CD4-positive, CD25-positive, alpha-beta regulatory T cell (primary cell): ENCODE data around the gene IQSEC1. TPM values are rescaled to one million over a fixed set of nuclear protein-coding genes. Genes with fewer than 3 reads are reported as not detected.

Experiments
- ATAC-seq, 2 donors: fragments of 150-1000 bp; cut with Tn5 transposase; one replicate each; pipeline ENCODE4 v1.10.0; 2021; ENCODE audit warnings: low read depth in 2 of 2, moderate number of reproducible peaks in 2 of 2, moderate library complexity in 1 of 2
- DNase-seq, 3 donors: peaks; one replicate each; pipeline versions ENCODE4 v3.0.0 to v3.0.0-alpha.2; 2012 to 2022; ENCODE audit warnings: mixed read lengths in 1 of 3
- H3K27ac ChIP-seq: one replicate; pipeline ENCODE4 v1.7.0; 2013; ENCODE audit warnings: mild to moderate bottlenecking, low read length; ENCODE audit not compliant: insufficient read depth, poor library complexity, severe bottlenecking
- H3K27me3 ChIP-seq: one replicate; pipeline ENCODE4 v1.7.0; 2013; ENCODE audit warnings: low read length; ENCODE audit not compliant: control insufficient read depth, insufficient read depth
- H3K36me3 ChIP-seq: one replicate; pipeline ENCODE4 v1.7.0; 2013; ENCODE audit warnings: mild to moderate bottlenecking, low read length, moderate library complexity; ENCODE audit not compliant: control insufficient read depth, insufficient read depth
- H3K4me1 ChIP-seq: 2 replicates; pipeline ENCODE4 v1.7.0; 2013; ENCODE audit warnings: mild to moderate bottlenecking, low read length; ENCODE audit not compliant: insufficient read depth, control insufficient read depth, poor library complexity, severe bottlenecking
- H3K4me3 ChIP-seq: one replicate; pipeline ENCODE4 v1.7.0; 2013; ENCODE audit warnings: low read depth, mild to moderate bottlenecking, low read length, moderate library complexity
- H3K9me3 ChIP-seq, 2 experiments: 1 replicate in 1 of 2; 2 replicates in 1 of 2; pipeline ENCODE4 v1.7.0; 2013; ENCODE audit warnings: low read length in 2 of 2, mild to moderate bottlenecking in 1 of 2, moderate library complexity in 1 of 2; ENCODE audit not compliant: control insufficient read depth in 2 of 2
- H3K27ac Mint-ChIP-seq, 3 donors: one replicate each; pipeline ENCODE4 v1.8.0; 2020 to 2022; ENCODE audit warnings: mild to moderate bottlenecking in 3 of 3, mixed read lengths in 3 of 3, moderate library complexity in 2 of 3
- H3K27me3 Mint-ChIP-seq: one replicate; pipeline ENCODE4 v1.8.0; 2022; ENCODE audit warnings: mild to moderate bottlenecking, mixed read lengths
- H3K36me3 Mint-ChIP-seq: one replicate; pipeline ENCODE4 v1.8.0; 2020; ENCODE audit warnings: mixed read lengths
- H3K4me1 Mint-ChIP-seq, 4 donors: one replicate each; pipeline ENCODE4 v1.8.0; 2020 to 2022; ENCODE audit warnings: mixed read lengths in 4 of 4, mild to moderate bottlenecking in 1 of 4
- H3K4me3 Mint-ChIP-seq, 4 donors: one replicate each; pipeline ENCODE4 v1.8.0; 2020 to 2022; ENCODE audit warnings: mild to moderate bottlenecking in 4 of 4, mixed read lengths in 4 of 4, moderate library complexity in 3 of 4
- H3K9me3 Mint-ChIP-seq, 7 donors: one replicate each; pipeline ENCODE4 v1.8.0; 2020 to 2022; ENCODE audit warnings: mixed read lengths in 7 of 7, mild to moderate bottlenecking in 3 of 7, moderate library complexity in 2 of 7
- polyA plus RNA-seq, 4 donors: library from polyadenylated mRNA; unstranded; fragments of 300-500 nt; fragmentation: Illumina TruSeq; gene quantifications; one replicate each; pipeline ENCODE4 v1.2.3, GENCODE V29; 2021
- total RNA-seq: library from RNA; stranded (reverse); gene quantifications from one replicate; pipeline ENCODE4 v1.2.3, GENCODE V29; 2022

The IQSEC1 gene
- total and polyA plus RNA-seq, 5 donors from 2014 or later = 17.7 to 131 (median 21.1) TPM

DNA sequence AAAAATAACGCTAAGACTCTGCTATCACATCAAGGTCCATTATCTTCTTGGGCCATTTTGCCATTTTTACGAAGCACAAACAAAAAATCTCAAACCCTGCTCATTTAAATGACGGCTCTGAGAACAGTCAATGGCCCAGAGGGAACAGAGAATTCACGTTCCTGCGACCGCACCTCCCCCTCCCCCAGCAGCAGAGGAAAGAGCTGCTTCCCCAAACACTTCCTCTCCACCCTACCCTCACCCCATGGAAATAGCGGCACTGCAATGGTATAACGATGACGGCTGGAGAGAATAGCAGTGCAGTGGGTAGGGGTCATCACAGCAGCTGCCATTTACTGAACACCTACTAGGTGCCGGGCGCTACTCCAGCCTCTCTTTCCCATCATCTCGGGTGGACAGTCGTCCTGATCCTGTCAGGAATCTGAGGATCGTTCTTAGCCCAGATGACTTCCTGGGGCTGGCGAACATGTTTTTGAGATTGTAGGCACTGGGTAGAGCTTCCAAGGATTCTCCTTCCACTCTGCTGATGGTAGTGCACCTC lies 113.3 kb downstream of the IQSEC1 start:
- Histone ChIP-seq H3K9me3 (no peaks in the 10 kb centered on the region), H3K27me3 (no peaks in the 10 kb centered on the region), H3K4me1 (peaks cover 54% of the 10 kb centered on the region), H3K27ac (no peak overlapping the region), H3K4me3 (no peak overlapping the region), H3K36me3 (peaks cover 28% of the 10 kb centered on the region)
- Mint-ChIP-seq H3K4me1 (peaks cover 15 to 95% (median 69%) of the 10 kb centered on the region in 4 donors), H3K27ac (peak overlapping the region; percentile 6 to 59 (median 54)), H3K27me3 (no peaks in the 10 kb centered on the region), H3K9me3 (no peaks in the 10 kb centered on the region), H3K36me3 (peaks cover 15% of the 10 kb centered on the region), H3K4me3 (peak overlapping the region in 3 of 4 donors; percentile 25 to 63 (median 36))
- no peak for ATAC-seq
- no peak for DNase-seq

DNA sequence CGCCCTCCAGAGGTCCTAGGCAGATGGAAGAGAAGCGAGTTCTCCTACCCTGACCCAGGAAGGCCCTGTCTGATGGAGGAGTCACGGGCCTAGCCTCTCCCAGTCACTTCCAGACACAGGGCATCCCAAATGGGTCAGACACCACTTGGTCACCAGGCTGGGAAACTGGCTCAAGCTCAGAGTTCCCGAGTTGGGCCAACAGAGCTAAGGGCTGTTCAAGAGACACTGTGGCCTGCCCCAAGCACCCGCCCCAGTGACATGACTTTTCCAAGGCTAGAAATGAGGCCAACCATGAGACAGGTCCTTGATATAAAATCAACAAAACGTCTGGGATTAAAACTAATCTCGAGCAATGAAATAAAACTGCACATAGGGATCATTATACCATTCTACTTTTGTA lies 113.8 kb downstream of the IQSEC1 start:
- ATAC-seq = no peak
- H3K27ac ChIP-seq = no peak overlapping the region
- no peaks in the 10 kb centered on the region for H3K27me3 Mint-ChIP-seq
- H3K9me3 Mint-ChIP-seq = no peaks in the 10 kb centered on the region
- H3K36me3 ChIP-seq = peaks cover 28% of the 10 kb centered on the region
- H3K4me1 Mint-ChIP-seq = peaks cover 15 to 95% (median 70%) of the 10 kb centered on the region in 4 donors
- H3K27me3 ChIP-seq = no peaks in the 10 kb centered on the region
- no peak overlapping the region for H3K4me3 ChIP-seq
- H3K4me1 ChIP-seq = peaks cover 52% of the 10 kb centered on the region
- DNase-seq = no peak
- peak overlapping the region in 2 of 3 donors; percentile 54 to 59 for H3K27ac Mint-ChIP-seq
- H3K9me3 ChIP-seq = no peaks in the 10 kb centered on the region
- peak overlapping the region in 2 of 4 donors; percentile 25 to 63 for H3K4me3 Mint-ChIP-seq
- peaks cover 15% of the 10 kb centered on the region for H3K36me3 Mint-ChIP-seq

DNA sequence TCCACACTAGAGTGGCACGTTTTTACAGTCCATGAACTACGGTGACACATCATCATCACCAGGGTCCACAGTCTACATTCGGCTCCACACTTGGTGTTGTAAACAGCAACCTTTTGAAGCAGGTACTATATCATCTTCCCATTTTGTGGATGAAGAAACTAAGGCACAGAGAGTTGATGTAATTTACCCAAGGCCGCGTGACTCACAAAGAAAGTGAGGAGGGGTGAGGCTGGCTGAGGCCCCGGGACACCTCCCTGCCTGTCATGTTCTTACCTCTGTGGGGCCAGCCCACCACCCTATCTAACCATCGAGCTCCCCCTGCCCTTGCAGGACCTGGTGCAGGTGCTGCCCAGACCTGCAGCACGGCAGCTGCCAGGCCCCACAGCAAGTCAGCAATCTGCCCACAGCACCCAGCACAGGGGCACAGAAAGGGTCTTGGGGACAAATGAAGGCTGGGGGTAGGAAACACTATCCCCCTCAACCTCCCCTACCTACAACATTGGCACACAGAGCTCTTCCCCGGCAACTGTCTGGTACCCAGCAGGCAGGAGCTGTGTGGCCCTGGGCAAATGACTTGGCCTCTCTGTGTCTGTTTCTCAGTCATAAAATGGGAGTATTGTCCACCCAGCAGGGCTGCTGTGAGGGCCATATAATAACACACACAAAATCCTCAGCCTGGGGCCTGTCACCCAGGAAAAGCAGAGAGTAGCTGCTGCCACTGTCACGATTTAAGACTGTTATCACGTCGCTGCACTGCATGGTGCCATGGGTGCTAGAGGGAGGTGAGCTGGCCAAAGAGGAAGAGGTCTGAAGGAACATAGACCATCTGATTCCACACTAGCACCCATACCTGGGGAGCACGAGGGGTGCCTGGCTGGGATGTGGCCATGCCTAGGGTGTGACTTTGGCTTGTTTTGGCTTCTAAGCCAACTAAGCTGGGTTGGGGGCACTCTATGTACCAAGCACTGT lies 115.1 kb downstream of the IQSEC1 start:
- H3K9me3 Mint-ChIP-seq = no peaks in the 10 kb centered on the region
- DNase-seq (no peak), ATAC-seq (no peak)
- H3K36me3 ChIP-seq = peaks cover 27% of the 10 kb centered on the region
- peaks cover 9 to 92% (median 64%) of the 10 kb centered on the region in 4 donors for H3K4me1 Mint-ChIP-seq
- peaks cover 18% of the 10 kb centered on the region for H3K36me3 Mint-ChIP-seq
- H3K4me3 Mint-ChIP-seq = peak overlapping the region in 2 of 4 donors; percentile 25 to 41
- no peak overlapping the region for H3K4me3 ChIP-seq
- no peaks in the 10 kb centered on the region for H3K9me3 ChIP-seq
- H3K27me3 Mint-ChIP-seq = no peaks in the 10 kb centered on the region
- peak overlapping the region in 2 of 3 donors; percentile 43 to 76 for H3K27ac Mint-ChIP-seq
- H3K27me3 ChIP-seq = no peaks in the 10 kb centered on the region
- H3K27ac ChIP-seq = no peak overlapping the region
- H3K4me1 ChIP-seq = peaks cover 40% of the 10 kb centered on the region

DNA sequence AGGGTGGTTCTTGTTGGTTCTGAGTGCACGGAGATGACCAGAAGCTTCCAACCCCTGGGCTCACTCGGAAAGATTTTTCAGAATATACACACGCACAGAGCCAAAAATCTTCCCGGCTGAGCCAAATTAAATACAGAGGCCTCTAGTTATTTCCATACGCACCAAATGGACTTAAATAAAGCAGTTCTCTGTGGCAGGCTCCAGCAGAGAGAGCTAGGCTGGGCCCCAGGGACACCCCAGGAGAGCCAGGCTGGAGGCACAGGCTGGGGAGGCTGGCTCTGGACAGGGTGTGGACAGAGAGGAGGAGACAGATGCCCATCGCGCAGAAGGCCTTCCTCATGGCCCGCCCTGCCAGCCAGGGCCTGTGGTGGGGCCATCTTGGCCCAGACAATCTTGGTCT lies 115.9 kb downstream of the IQSEC1 start:
- H3K4me1 Mint-ChIP-seq = peaks cover 5 to 87% (median 57%) of the 10 kb centered on the region in 4 donors
- Histone ChIP-seq H3K27ac (no peak overlapping the region), H3K36me3 (peaks cover 20% of the 10 kb centered on the region), H3K9me3 (no peaks in the 10 kb centered on the region), H3K27me3 (no peaks in the 10 kb centered on the region), H3K4me1 (peaks cover 39% of the 10 kb centered on the region), H3K4me3 (no peak overlapping the region)
- no peaks in the 10 kb centered on the region for H3K9me3 Mint-ChIP-seq
- peaks cover 18% of the 10 kb centered on the region for H3K36me3 Mint-ChIP-seq
- no peaks in the 10 kb centered on the region for H3K27me3 Mint-ChIP-seq
- ATAC-seq (no peak), DNase-seq (no peak)
- H3K27ac Mint-ChIP-seq = no peak overlapping the region
- peak overlapping the region in 1 of 4 donors; percentile 61 for H3K4me3 Mint-ChIP-seq

DNA sequence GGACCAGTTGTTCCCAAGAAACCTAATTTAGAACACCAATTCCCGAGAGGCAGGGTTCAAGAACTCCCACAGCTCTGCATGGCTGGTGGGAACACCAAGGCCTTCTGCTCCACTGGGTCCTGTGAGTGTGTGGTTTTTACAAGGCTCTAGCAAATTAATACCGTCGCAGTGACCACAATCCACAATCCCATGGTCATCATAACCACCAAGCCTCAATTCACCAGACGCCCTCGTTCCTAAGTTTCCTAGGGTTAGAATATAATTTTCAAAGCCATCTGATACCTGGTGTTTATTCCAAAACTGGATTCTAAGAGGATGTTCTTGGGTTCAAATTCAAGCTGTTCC lies 116.9 kb downstream of the IQSEC1 start:
- peak overlapping the region in 1 of 4 donors; percentile 3 for H3K4me3 Mint-ChIP-seq
- Histone ChIP-seq H3K27ac (no peak overlapping the region), H3K4me1 (peaks cover 38% of the 10 kb centered on the region), H3K4me3 (no peak overlapping the region), H3K27me3 (no peaks in the 10 kb centered on the region), H3K36me3 (peaks cover 13% of the 10 kb centered on the region), H3K9me3 (no peaks in the 10 kb centered on the region)
- peaks cover under 1 to 86% (median 56%) of the 10 kb centered on the region in 4 donors for H3K4me1 Mint-ChIP-seq
- H3K9me3 Mint-ChIP-seq = no peaks in the 10 kb centered on the region
- H3K27ac Mint-ChIP-seq = no peak overlapping the region
- no peak for DNase-seq
- peaks cover 18% of the 10 kb centered on the region for H3K36me3 Mint-ChIP-seq
- no peak for ATAC-seq
- no peaks in the 10 kb centered on the region for H3K27me3 Mint-ChIP-seq

DNA sequence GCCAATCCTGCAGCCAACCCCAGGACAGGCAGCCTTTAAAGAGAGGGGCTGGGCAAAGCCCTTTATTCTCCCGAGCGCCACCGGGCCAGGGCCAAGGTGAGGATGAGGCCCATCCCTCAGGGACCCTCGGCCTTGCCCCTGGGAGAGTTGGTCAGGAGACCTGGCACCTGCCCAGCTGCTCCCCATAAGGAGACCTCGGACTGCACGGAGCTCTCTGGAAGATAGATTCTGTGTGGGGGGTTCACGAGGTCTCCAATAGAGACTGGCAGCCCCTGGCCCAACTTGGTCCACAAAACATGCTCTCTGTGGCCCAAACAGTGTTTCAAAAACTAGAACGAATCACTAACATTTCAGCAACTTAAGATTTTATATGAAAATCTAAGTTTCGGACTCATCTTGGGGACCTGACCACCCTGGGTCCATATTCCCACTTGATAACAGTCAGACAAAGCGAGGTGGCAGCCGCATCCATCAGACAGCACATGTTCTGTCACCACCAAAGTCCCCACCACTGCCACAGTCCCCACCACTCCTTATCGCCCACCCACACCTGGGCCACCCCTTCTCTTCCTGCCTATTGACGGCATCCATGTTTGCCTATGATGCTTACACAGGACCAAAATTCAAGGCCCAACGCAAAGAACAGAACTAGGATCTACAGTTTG lies 117.4 kb downstream of the IQSEC1 start:
- H3K4me1 ChIP-seq = peaks cover 33% of the 10 kb centered on the region
- Mint-ChIP-seq H3K27ac (peak overlapping the region in 1 of 3 donors; percentile 65), H3K27me3 (no peaks in the 10 kb centered on the region), H3K4me3 (peak overlapping the region in 1 of 4 donors; percentile 3), H3K36me3 (peaks cover 18% of the 10 kb centered on the region), H3K4me1 (peaks cover 0 to 81% (median 53%) of the 10 kb centered on the region in 4 donors), H3K9me3 (no peaks in the 10 kb centered on the region)
- no peak overlapping the region for H3K4me3 ChIP-seq
- H3K27me3 ChIP-seq = no peaks in the 10 kb centered on the region
- DNase-seq (no peak), ATAC-seq (no peak)
- no peaks in the 10 kb centered on the region for H3K9me3 ChIP-seq
- no peak overlapping the region for H3K27ac ChIP-seq
- H3K36me3 ChIP-seq = peaks cover 10% of the 10 kb centered on the region

DNA sequence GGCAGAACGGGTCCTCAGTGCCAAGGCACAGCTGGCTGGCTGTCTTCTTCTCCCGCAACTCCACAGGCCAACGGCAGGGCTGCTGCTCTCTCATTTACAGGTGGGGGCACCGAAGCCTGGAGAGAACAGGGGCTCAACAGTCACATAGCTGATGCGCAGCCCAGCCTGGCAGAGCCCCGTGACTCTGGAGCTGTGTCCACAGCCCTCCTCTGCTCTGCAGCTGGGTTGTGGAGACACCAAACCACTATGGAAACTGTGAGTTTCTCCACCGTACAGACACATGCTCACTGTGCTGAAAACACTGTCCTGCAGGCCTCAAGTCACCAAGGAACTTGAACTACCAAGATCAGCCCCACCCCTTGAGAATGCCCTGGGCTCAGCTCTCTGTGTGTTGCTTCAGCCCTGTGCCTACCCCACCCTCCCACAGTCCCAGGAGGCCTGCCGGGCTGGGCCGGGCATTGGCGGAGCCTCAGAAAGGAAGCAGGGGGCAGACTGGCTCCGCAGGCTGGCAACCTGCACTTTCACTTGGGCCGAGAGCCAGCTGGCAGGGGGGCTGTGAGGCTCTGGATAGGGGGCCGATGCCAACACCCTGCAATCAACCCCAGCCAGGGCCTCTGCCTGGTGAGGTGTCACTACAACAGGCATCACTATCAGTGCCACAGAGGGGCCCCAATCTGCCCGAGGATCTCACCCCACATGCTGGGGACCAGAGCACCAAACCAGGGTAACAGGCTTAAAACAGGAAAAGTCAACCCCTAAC lies 118.2 kb downstream of the IQSEC1 start:
- peak; percentile 55 to 68 for ATAC-seq
- Mint-ChIP-seq H3K36me3 (peaks cover 13% of the 10 kb centered on the region), H3K9me3 (no peaks in the 10 kb centered on the region), H3K27me3 (no peaks in the 10 kb centered on the region), H3K27ac (peak overlapping the region in 2 of 3 donors; percentile 79 to 85), H3K4me3 (peak overlapping the region in 2 of 4 donors; percentile 21 to 56), H3K4me1 (peaks cover 0 to 77% (median 49%) of the 10 kb centered on the region in 4 donors)
- Histone ChIP-seq H3K9me3 (no peaks in the 10 kb centered on the region), H3K27me3 (no peaks in the 10 kb centered on the region), H3K4me1 (peaks cover 35% of the 10 kb centered on the region), H3K4me3 (no peak overlapping the region), H3K36me3 (peaks cover 6% of the 10 kb centered on the region), H3K27ac (peak overlapping the region; percentile 20)
- peak in 1 of 3 donors; percentile 28 for DNase-seq
